HL-60 (cell line): Measurements from ENCODE around the gene FILIP1L.

Experiments
- DNase-seq, 2 experiments: peaks; one replicate each; pipeline ENCODE4 v3.0.0-alpha.2; 2010 to 2020; ENCODE audit warnings: low read depth in 1 of 2, low spot score in 1 of 2
- H3K27ac ChIP-seq: fragments of 250-450 bp; sonication (Bioruptor Pico); replicated peaks from 2 replicates; pipeline ENCODE4 v1.5.1; 2020; ENCODE audit warnings: mild to moderate bottlenecking, moderate library complexity
- H3K27me3 ChIP-seq: fragments of 250-450 bp; sonication (Bioruptor Pico); 2 replicates; pipeline ENCODE4 v1.5.1; 2021; ENCODE audit warnings: mild to moderate bottlenecking, moderate library complexity; ENCODE audit not compliant: insufficient read depth, poor library complexity, severe bottlenecking
- H3K4me3 ChIP-seq: replicated peaks from 2 replicates; pipeline ENCODE4 v1.5.1; 2011; ENCODE audit warnings: mild to moderate bottlenecking, control low read depth, low read length; ENCODE audit not compliant: insufficient read depth
- GABPA ChIP-seq: IDR thresholded peaks from 2 replicates; pipeline ENCODE4 v1.6.1; 2012; ENCODE audit warnings: low read depth
- POLR2AphosphoS5 ChIP-seq: IDR thresholded peaks from 2 replicates; pipeline ENCODE4 v1.6.1; 2012; ENCODE audit warnings: low read depth
- SPI1 ChIP-seq: IDR thresholded peaks from 2 replicates; pipeline ENCODE4 v1.6.1; 2012; ENCODE audit warnings: low read depth, mild to moderate bottlenecking, borderline replicate concordance
- TF ChIP-seq, protein P1 (sequence below): IDR thresholded peaks from one replicate; pipeline ENCODE4 v1.5.1; 2011; ENCODE audit warnings: low read length, control low read depth, inconsistent platforms; ENCODE audit not compliant: insufficient read depth
- TF ChIP-seq, protein P2 (sequence below): IDR thresholded peaks from 2 replicates; pipeline ENCODE4 v1.6.1; 2012; ENCODE audit warnings: low read depth; ENCODE audit not compliant: insufficient replicate concordance

Gene FILIP1L

DNA sequence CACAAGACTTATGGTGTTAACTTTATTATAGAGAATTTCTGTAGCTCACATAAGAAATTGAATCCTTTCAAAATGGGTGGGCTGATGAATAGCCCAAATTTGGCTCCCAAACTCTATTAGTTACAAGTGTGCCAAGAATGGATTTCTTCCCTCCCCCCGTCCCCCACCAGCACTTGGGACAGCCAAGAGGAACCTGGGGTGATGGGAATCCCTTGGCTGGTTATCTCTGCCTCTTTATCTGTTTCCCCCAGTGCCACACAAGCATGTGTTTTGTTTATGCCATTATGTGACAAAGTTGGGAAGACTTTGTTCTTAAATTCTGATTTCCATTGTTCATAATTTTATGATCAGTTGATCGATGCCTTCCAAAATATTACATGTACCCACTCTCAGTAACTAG is 268.3 kb downstream of the FILIP1L start:
- H3K4me3 ChIP-seq: no peak overlapping the region
- no peak for DNase-seq
- H3K27me3 ChIP-seq: no peaks in the 10 kb centered on the region
- TF ChIP-seq POLR2AphosphoS5 (no peak), SPI1 (no peak), GABPA (no peak)
- TF ChIP-seq, protein P1, sequence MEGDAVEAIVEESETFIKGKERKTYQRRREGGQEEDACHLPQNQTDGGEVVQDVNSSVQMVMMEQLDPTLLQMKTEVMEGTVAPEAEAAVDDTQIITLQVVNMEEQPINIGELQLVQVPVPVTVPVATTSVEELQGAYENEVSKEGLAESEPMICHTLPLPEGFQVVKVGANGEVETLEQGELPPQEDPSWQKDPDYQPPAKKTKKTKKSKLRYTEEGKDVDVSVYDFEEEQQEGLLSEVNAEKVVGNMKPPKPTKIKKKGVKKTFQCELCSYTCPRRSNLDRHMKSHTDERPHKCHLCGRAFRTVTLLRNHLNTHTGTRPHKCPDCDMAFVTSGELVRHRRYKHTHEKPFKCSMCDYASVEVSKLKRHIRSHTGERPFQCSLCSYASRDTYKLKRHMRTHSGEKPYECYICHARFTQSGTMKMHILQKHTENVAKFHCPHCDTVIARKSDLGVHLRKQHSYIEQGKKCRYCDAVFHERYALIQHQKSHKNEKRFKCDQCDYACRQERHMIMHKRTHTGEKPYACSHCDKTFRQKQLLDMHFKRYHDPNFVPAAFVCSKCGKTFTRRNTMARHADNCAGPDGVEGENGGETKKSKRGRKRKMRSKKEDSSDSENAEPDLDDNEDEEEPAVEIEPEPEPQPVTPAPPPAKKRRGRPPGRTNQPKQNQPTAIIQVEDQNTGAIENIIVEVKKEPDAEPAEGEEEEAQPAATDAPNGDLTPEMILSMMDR: no peak
- TF ChIP-seq, protein P2, sequence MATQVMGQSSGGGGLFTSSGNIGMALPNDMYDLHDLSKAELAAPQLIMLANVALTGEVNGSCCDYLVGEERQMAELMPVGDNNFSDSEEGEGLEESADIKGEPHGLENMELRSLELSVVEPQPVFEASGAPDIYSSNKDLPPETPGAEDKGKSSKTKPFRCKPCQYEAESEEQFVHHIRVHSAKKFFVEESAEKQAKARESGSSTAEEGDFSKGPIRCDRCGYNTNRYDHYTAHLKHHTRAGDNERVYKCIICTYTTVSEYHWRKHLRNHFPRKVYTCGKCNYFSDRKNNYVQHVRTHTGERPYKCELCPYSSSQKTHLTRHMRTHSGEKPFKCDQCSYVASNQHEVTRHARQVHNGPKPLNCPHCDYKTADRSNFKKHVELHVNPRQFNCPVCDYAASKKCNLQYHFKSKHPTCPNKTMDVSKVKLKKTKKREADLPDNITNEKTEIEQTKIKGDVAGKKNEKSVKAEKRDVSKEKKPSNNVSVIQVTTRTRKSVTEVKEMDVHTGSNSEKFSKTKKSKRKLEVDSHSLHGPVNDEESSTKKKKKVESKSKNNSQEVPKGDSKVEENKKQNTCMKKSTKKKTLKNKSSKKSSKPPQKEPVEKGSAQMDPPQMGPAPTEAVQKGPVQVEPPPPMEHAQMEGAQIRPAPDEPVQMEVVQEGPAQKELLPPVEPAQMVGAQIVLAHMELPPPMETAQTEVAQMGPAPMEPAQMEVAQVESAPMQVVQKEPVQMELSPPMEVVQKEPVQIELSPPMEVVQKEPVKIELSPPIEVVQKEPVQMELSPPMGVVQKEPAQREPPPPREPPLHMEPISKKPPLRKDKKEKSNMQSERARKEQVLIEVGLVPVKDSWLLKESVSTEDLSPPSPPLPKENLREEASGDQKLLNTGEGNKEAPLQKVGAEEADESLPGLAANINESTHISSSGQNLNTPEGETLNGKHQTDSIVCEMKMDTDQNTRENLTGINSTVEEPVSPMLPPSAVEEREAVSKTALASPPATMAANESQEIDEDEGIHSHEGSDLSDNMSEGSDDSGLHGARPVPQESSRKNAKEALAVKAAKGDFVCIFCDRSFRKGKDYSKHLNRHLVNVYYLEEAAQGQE: no peak
- no peak overlapping the region for H3K27ac ChIP-seq

DNA sequence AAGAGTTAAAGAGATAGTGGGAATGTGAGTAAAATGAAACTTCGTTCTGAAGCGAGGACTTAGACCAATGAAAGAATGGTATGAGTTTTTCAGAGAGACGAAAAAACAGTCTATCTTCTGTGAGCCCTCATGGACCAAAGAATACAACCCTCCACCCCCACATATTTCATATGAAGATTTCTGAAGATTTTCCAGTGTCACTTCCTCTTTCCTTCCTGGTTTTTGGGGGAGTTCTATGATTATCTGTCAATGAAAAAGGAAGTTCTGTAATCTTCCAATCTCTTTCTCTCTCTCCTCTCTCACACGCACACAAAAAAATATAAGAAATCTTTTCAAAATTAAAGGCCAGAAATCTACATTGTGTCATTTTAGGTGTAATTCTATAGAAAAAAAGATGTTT is 269.0 kb downstream of the FILIP1L start:
- Histone ChIP-seq H3K27me3 (no peaks in the 10 kb centered on the region), H3K27ac (no peak overlapping the region), H3K4me3 (no peak overlapping the region)
- peak; percentile 20 to 29 for DNase-seq
- TF ChIP-seq, protein P1: no peak
- TF ChIP-seq GABPA (no peak), POLR2AphosphoS5 (no peak), SPI1 (peak; percentile 94)
- TF ChIP-seq, protein P2: no peak

DNA sequence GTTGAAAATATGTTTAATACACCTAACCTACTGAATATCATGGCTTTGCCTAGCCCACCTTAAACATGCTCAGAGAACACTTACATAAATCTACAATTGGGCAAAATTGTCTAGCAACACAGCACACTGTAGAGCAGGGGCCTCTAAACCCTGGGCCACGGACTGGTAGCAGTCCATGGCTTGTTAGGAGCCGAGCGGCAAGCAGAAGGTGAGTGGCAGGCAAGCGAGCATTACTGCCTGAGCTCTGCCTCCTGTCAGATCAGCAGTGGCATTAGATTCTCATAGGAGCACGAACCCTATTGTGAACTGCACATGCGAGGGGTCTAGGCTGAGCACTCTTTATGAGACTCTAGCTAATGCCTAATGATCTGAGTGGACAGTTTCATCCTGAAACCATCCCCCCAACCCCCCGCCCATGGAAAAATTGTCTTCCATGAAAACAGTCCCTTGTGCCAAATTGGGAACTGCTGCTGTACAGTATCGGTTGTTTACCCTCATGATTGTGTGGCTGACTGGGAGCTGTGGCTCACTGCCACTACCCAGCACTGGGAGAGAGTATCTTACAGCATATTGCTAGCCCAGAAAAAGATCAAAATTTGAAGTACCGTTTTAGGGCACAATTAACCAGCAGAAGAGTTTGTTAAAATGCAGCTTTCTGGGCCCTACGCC is 270.6 kb downstream of the FILIP1L start:
- no peak for DNase-seq
- TF ChIP-seq, protein P1: no peak
- TF ChIP-seq SPI1 (no peak), GABPA (no peak), POLR2AphosphoS5 (no peak)
- TF ChIP-seq, protein P2: no peak
- no peak overlapping the region for H3K4me3 ChIP-seq
- H3K27me3 ChIP-seq: no peaks in the 10 kb centered on the region
- H3K27ac ChIP-seq: no peak overlapping the region
